ENCODE data around the gene HDAC10.

- no peak for TF ChIP-seq CTCF (IDR thresholded peaks at IDR 0.05)
- no peak for TF ChIP-seq POLR2AphosphoS5 (IDR thresholded peaks at IDR 0.05)
- no peak for TF ChIP-seq EP300 (IDR thresholded peaks at IDR 0.05)
- TF ChIP-seq POLR2A (IDR thresholded peaks at IDR 0.05), result no peak
Observed at GRCh38 chr22:50255607-50256006, 4.5 kb upstream of the HDAC10 start.
